Activated CD4-positive, CD25-positive, alpha-beta regulatory T cell (primary cell): Measurements from ENCODE around the gene NXN.
"Not testable (repeated sequence)": the region's sequence is repeated elsewhere in the genome, so short reads cannot be mapped to it uniquely, and the experiment has no call there.

Experiments used
- DNase-seq, 4 experiments: peaks; one replicate each; lab custom pipeline; 2025; lab: John Stamatoyannopoulos, UW

The NXN gene

GRCh38 chr17:953767-954166 lies 25.8 kb downstream of the NXN start:
- DNase-seq = no peak

- peak in 2 of 4 experiments; percentile 19 to 23 for DNase-seq
Observed at GRCh38 chr17:952592-952991, 27.0 kb downstream of the NXN start.

GRCh38 chr17:951325-952132 lies 28.0 kb downstream of the NXN start:
- no peak for DNase-seq

- DNase-seq = no peak
Observed at GRCh38 chr17:949623-950303, 29.8 kb downstream of the NXN start.

GRCh38 chr17:948284-948852 lies 31.2 kb downstream of the NXN start:
- no peak for DNase-seq

- DNase-seq = no peak
Observed at GRCh38 chr17:946510-947236, 32.9 kb downstream of the NXN start.

GRCh38 chr17:945672-946071 lies 33.9 kb downstream of the NXN start:
- DNase-seq = no peak

GRCh38 chr17:944266-944826 lies 35.2 kb downstream of the NXN start:
- no peak for DNase-seq

- no peak for DNase-seq
Observed at GRCh38 chr17:935485-935884, 44.1 kb downstream of the NXN start.

GRCh38 chr17:933312-934073 lies 46.1 kb downstream of the NXN start:
- DNase-seq = no peak

GRCh38 chr17:930258-930657 lies 49.3 kb downstream of the NXN start:
- no peak for DNase-seq

GRCh38 chr17:929586-929985 lies 50.0 kb downstream of the NXN start:
- DNase-seq = no peak

- DNase-seq = no peak
Observed at GRCh38 chr17:927611-928461, 51.7 kb downstream of the NXN start.

GRCh38 chr17:925817-926216 lies 53.8 kb downstream of the NXN start:
- DNase-seq = no peak

- no peak for DNase-seq
Observed at GRCh38 chr17:924711-925475, 54.7 kb downstream of the NXN start.

GRCh38 chr17:924306-924705 lies 55.3 kb downstream of the NXN start:
- DNase-seq = not testable (repeated sequence)

- DNase-seq = no peak
Observed at GRCh38 chr17:923633-924032, 55.9 kb downstream of the NXN start.

GRCh38 chr17:921161-921560 lies 58.4 kb downstream of the NXN start:
- no peak for DNase-seq

GRCh38 chr17:920190-920589 lies 59.4 kb downstream of the NXN start:
- no peak for DNase-seq
